B cell (primary cell): ENCODE data around the gene PCF11. TPM values are rescaled to one million over a fixed set of nuclear protein-coding genes. Genes with fewer than 3 reads are reported as not detected.
A peak's percentile ranks its signal among the peaks of the same experiment; 100 is the strongest.

ENCODE experiments used
- ATAC-seq: fragments of 200-7000 bp; cut with Tn5 transposase; one replicate; pipeline ENCODE4 v1.10.0; 2021; ENCODE audit warnings: low read depth, mild to moderate bottlenecking, moderate number of reproducible peaks, moderate library complexity
- CTCF ChIA-PET: fragments of 350-600 bp; sonication (Branson Sonifier 250); formaldehyde crosslinking; loops from one replicate; lab custom pipeline; 2021; ENCODE audit warnings: antibody characterized with exemption, inconsistent platforms; lab: Charles Lee
- POLR2A ChIA-PET: fragments of 350-600 bp; sonication (Branson Sonifier 250); formaldehyde crosslinking; loops from one replicate; lab custom pipeline; 2021; ENCODE audit warnings: antibody characterized with exemption; lab: Charles Lee
- DNase-seq: peaks from one replicate; pipeline ENCODE4 v3.0.0; 2013
- H2AFZ ChIP-seq: 2 replicates; pipeline ENCODE4 v1.6.1; 2012; ENCODE audit warnings: mild to moderate bottlenecking, low read depth, low read length; ENCODE audit not compliant: insufficient read depth, poor library complexity, severe bottlenecking
- H3K27ac ChIP-seq, 2 donors: 1 replicate in 1 of 2; 2 replicates in 1 of 2; pipeline ENCODE4 v1.5.1; 2012 to 2013; ENCODE audit warnings: low read length in 2 of 2, mild to moderate bottlenecking in 2 of 2, moderate library complexity in 1 of 2
- H3K27me3 ChIP-seq, 4 experiments: fragments of 200-600 bp in 1 of 4; sonication (generic) in 1 of 4; replicated peaks in 1 of 4; 1 replicate in 2 of 4; 2 replicates in 2 of 4; pipeline versions ENCODE4 v1.6.1 to v1.7.0; 2013 to 2016; ENCODE audit warnings: low read length in 3 of 4, mild to moderate bottlenecking in 2 of 4, mixed read lengths in 1 of 4, moderate library complexity in 1 of 4; ENCODE audit not compliant: insufficient read depth in 4 of 4, control insufficient read depth in 3 of 4; ENCODE audit errors: control extremely low read depth in 1 of 4
- H3K36me3 ChIP-seq, 2 experiments: replicated peaks in 1 of 2; 1 replicate in 1 of 2; 2 replicates in 1 of 2; pipeline versions ENCODE4 v1.6.1 to v1.7.1; 2013; ENCODE audit warnings: low read length in 1 of 2; ENCODE audit not compliant: insufficient read depth in 2 of 2, control insufficient read depth in 1 of 2; ENCODE audit errors: control extremely low read depth in 1 of 2, extremely low read depth in 1 of 2
- H3K4me1 ChIP-seq, 2 donors: fragments of 200-600 bp in 1 of 2; sonication (generic) in 1 of 2; 1 replicate in 1 of 2; 2 replicates in 1 of 2; pipeline versions ENCODE4 v1.5.1 to v1.6.1; 2013 to 2017; ENCODE audit warnings: low read length in 2 of 2; ENCODE audit not compliant: control insufficient read depth in 2 of 2, insufficient read depth in 2 of 2
- H3K4me2 ChIP-seq: replicated peaks from 2 replicates; pipeline ENCODE3; 2012; ENCODE audit warnings: mild to moderate bottlenecking, low read depth, low read length; ENCODE audit not compliant: poor library complexity, severe bottlenecking
- H3K4me3 ChIP-seq, 5 experiments: fragments of 200-600 bp in 1 of 5; sonication (generic) in 1 of 5; 1 replicate in 3 of 5; 2 replicates in 2 of 5; pipeline versions ENCODE4 v1.5.1 to v1.7.0; 2011 to 2016; ENCODE audit warnings: low read length in 4 of 5, mild to moderate bottlenecking in 4 of 5, low read depth in 2 of 5, control low read depth in 1 of 5, moderate library complexity in 1 of 5; ENCODE audit not compliant: insufficient read depth in 1 of 5; ENCODE audit errors: control extremely low read depth in 1 of 5, extremely low read depth in 1 of 5
- H3K79me2 ChIP-seq: fragments of 200-600 bp; sonication (generic); one replicate; pipeline ENCODE4 v1.6.0; 2016; ENCODE audit warnings: low read length; ENCODE audit not compliant: control insufficient read depth, insufficient read depth
- H3K9ac ChIP-seq: fragments of 200-600 bp; sonication (generic); 2 replicates; pipeline ENCODE4 v1.6.1; 2017; ENCODE audit warnings: mild to moderate bottlenecking, low read length, moderate library complexity
- H3K9me3 ChIP-seq, 3 donors: one replicate each; pipeline versions ENCODE4 v1.6.1 to v1.7.1; 2013; ENCODE audit warnings: low read length in 2 of 3; ENCODE audit not compliant: control insufficient read depth in 2 of 3, insufficient read depth in 1 of 3; ENCODE audit errors: control extremely low read depth in 1 of 3
- H4K20me1 ChIP-seq: 2 replicates; pipeline ENCODE4 v1.6.0; 2012; ENCODE audit warnings: mild to moderate bottlenecking, low read length; ENCODE audit not compliant: insufficient read depth, control insufficient read depth, poor library complexity, severe bottlenecking
- H3K27ac Mint-ChIP-seq: one replicate; pipeline ENCODE4 v1.8.0; 2021; ENCODE audit warnings: mixed read lengths
- H3K27me3 Mint-ChIP-seq: one replicate; pipeline ENCODE4 v1.8.0; 2021; ENCODE audit warnings: mixed read lengths
- H3K4me1 Mint-ChIP-seq: one replicate; pipeline ENCODE4 v1.8.0; 2021; ENCODE audit warnings: mixed read lengths
- H3K4me3 Mint-ChIP-seq: one replicate; pipeline ENCODE4 v1.8.0; 2021; ENCODE audit warnings: mixed read lengths
- H3K9me3 Mint-ChIP-seq: one replicate; pipeline ENCODE4 v1.8.0; 2022; ENCODE audit warnings: mixed read lengths; ENCODE audit not compliant: insufficient read depth
- CTCF ChIP-seq: fragments of 200-600 bp; IDR thresholded peaks from one replicate; pipeline ENCODE4 v1.8.0; 2022; ENCODE audit warnings: antibody characterized with exemption, mild to moderate bottlenecking
- EZH2 ChIP-seq: IDR thresholded peaks from 2 replicates; pipeline ENCODE4 v1.6.1; 2012; ENCODE audit warnings: borderline replicate concordance, low read depth, mild to moderate bottlenecking, moderate library complexity, low read length; ENCODE audit not compliant: insufficient read depth, poor library complexity, severe bottlenecking
- WGBS: methylation state at CpG from one replicate; pipeline ENCODE4 v1.1.5; 2013; ENCODE audit warnings: missing lambda C conversion rate; ENCODE audit not compliant: insufficient coverage; 5-methylcytosine and 5-hydroxymethylcytosine counted together
- intact Hi-C: fragments of 100-400 bp; cut with micrococcal nuclease; formaldehyde crosslinking; loops from one replicate; pipeline ENCODE4 v1.10.0; 2022
- polyA plus RNA-seq: library from polyadenylated mRNA; depleted of rRNA; stranded (reverse); fragments of >200 nt; gene quantifications from 2 replicates; pipeline ENCODE4 v1.2.3, GENCODE V29; 2012
- total RNA-seq, 2 donors: library from RNA; stranded (reverse); fragments of 120-200 nt in 1 of 2; gene quantifications; 1 replicate in 1 of 2; 2 replicates in 1 of 2; pipeline versions ENCODE4 v1.2.3 to v1.2.4, GENCODE V29; 2013 to 2022

PCF11 gene
- total and polyA plus RNA-seq, 2 donors (not counting 1 experiment from before 2014, with no cell fraction given) = 123 to 185 TPM

GRCh38 chr11:83170865-83171264 is 13.9 kb downstream of the PCF11 start:
- CTCF ChIA-PET = no interaction called here
- POLR2A ChIA-PET = no interaction called here
- peak overlapping the region; percentile 39 for H3K9ac ChIP-seq
- TF ChIP-seq CTCF = no peak
- no peak for TF ChIP-seq EZH2
- H4K20me1 ChIP-seq = peaks cover 72% of the 10 kb centered on the region
- peaks cover 98% of the 10 kb centered on the region for H3K79me2 ChIP-seq
- H3K9me3 Mint-ChIP-seq = no peaks in the 10 kb centered on the region
- H3K4me1 Mint-ChIP-seq = peaks cover 72% of the 10 kb centered on the region
- H3K4me2 ChIP-seq = peak overlapping the region; percentile 58
- no peak for DNase-seq
- H3K36me3 ChIP-seq = peaks cover 20 to 80% of the 10 kb centered on the region in 2 experiments
- no peak overlapping the region for H2AFZ ChIP-seq
- H3K9me3 ChIP-seq = no peaks in the 10 kb centered on the region
- H3K4me1 ChIP-seq = peaks cover 64 to 65% of the 10 kb centered on the region in 2 donors
- peak overlapping the region; percentile 72 for H3K4me3 Mint-ChIP-seq
- no peak for ATAC-seq
- H3K27ac ChIP-seq = peak overlapping the region in 1 of 2 donors; percentile 45
- no peaks in the 10 kb centered on the region for H3K27me3 ChIP-seq
- intact Hi-C loops = no loop called here
- H3K27ac Mint-ChIP-seq = no peak overlapping the region
- H3K27me3 Mint-ChIP-seq = no peaks in the 10 kb centered on the region
- no CpG with 5 or more reads among the region's 2 CpGs for WGBS
- peak overlapping the region in 2 of 5 experiments; percentile 3 to 20 for H3K4me3 ChIP-seq

GRCh38 chr11:83172551-83172950 is 15.6 kb downstream of the PCF11 start:
- POLR2A ChIA-PET = no interaction called here
- Histone ChIP-seq H3K9me3 (no peaks in the 10 kb centered on the region), H3K4me2 (peak overlapping the region; percentile 58), H3K36me3 (peaks cover 12 to 78% of the 10 kb centered on the region in 2 experiments), H3K79me2 (peaks cover 99% of the 10 kb centered on the region), H3K4me3 (no peak overlapping the region), H3K27ac (peak overlapping the region; percentile 15 to 45), H4K20me1 (peaks cover 82% of the 10 kb centered on the region), H3K27me3 (no peaks in the 10 kb centered on the region), H3K9ac (no peak overlapping the region), H2AFZ (no peak overlapping the region), H3K4me1 (peaks cover 67% of the 10 kb centered on the region in 2 donors)
- TF ChIP-seq EZH2 (no peak), CTCF (no peak)
- H3K27ac Mint-ChIP-seq = no peak overlapping the region
- CTCF ChIA-PET = interaction anchor here (0.6 to 1.1 kb wide), 3 partner anchors 183 to 306 kb away, joined by 3 read pairs; no protein-coding TSS in a partner anchor
- H3K27me3 Mint-ChIP-seq = no peaks in the 10 kb centered on the region
- peaks cover 70% of the 10 kb centered on the region for H3K4me1 Mint-ChIP-seq
- peak overlapping the region; percentile 34 for H3K4me3 Mint-ChIP-seq
- WGBS = 100% methylated on average over 2 of the region's 4 CpGs
- intact Hi-C loops = loop anchor here (2.0 kb wide), 1 partner anchor 14 kb away; no protein-coding TSS in a partner anchor
- DNase-seq (no peak), ATAC-seq (no peak)
- H3K9me3 Mint-ChIP-seq = no peaks in the 10 kb centered on the region
